Fibroblast of skin of abdomen (primary cell): Measurements from ENCODE around the gene BPIFA2. TPM values are rescaled to one million over a fixed set of nuclear protein-coding genes. Genes with fewer than 3 reads are reported as not detected.
"Not testable (repeated sequence)": the region's sequence is repeated elsewhere in the genome, so short reads cannot be mapped to it uniquely, and the experiment has no call there.

Source experiments
- DNase-seq: peaks from one replicate; pipeline ENCODE4 v3.0.0-alpha.2; 2013
- polyA plus RNA-seq, 2 experiments: library from polyadenylated mRNA; unstranded; fragments of 120-200 nt; gene quantifications; one replicate each; pipeline ENCODE4 v1.2.1, GENCODE V29; 2013; ENCODE audit not compliant: insufficient read length in 2 of 2

Gene BPIFA2
- not detected for polyA plus RNA-seq (2013, experiment 1 of 2; ENCODE audit: insufficient read length)
- not detected for polyA plus RNA-seq (2013, experiment 2 of 2; ENCODE audit: insufficient read length)

DNA sequence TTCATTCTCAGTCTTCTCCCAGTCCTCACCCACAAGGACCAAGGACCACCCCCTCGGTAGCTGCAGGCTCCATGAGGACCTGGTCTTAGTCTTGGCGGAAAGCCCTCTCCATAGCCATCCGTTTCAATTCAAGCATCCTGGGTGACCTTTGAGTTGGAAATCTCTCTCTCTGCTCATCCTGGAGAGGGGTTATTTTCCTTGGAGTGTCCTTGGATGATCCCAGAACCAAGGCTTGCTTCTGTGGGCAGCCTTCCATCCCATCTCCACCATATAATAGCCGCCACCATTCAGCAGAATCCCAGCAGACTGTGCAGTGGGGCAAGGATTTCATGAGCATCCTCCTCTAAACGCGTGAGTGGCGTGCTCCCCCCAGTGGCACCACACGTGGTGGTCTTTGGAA is at the start of gene BPIFA2:
BPIFA2 (plus strand) TSS at position 301 of the 400 bp plus-strand sequence. CDS start 987 bp downstream, outside the sequence.
- no peak for DNase-seq

- DNase-seq: no peak
Observed at GRCh38 chr20:33119725-33120720, 47.9 kb upstream of the BPIFA2 start.

- DNase-seq: no peak
Observed at GRCh38 chr20:33120934-33121333, 47.0 kb upstream of the BPIFA2 start.

DNA sequence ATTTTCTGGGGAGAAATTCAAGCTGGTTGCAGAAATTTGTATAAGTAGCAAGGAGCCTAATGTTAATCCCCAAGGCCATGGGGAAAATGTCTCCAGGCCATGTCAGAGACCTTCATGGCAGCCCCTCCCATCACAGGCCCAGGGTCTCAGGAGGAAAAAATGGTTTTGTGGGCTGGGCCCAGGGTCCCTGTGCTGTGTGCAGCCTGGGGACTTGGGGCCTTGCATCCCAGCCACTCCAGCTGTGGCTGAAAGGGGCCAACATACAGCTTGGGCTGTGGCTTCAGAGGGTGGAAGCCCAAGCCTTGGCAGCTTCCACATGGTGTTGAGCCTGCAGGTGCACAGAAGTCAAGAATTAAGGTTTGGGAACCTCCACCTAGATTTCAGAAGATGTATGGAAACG is 45.7 kb upstream of the BPIFA2 start:
- not testable (repeated sequence) for DNase-seq

- no peak for DNase-seq
Observed at GRCh38 chr20:33124261-33124660, 43.7 kb upstream of the BPIFA2 start.

- no peak for DNase-seq
Observed at GRCh38 chr20:33124994-33125393, 43.0 kb upstream of the BPIFA2 start.

GRCh38 chr20:33125983-33126382 is 42.0 kb upstream of the BPIFA2 start:
- no peak for DNase-seq

DNA sequence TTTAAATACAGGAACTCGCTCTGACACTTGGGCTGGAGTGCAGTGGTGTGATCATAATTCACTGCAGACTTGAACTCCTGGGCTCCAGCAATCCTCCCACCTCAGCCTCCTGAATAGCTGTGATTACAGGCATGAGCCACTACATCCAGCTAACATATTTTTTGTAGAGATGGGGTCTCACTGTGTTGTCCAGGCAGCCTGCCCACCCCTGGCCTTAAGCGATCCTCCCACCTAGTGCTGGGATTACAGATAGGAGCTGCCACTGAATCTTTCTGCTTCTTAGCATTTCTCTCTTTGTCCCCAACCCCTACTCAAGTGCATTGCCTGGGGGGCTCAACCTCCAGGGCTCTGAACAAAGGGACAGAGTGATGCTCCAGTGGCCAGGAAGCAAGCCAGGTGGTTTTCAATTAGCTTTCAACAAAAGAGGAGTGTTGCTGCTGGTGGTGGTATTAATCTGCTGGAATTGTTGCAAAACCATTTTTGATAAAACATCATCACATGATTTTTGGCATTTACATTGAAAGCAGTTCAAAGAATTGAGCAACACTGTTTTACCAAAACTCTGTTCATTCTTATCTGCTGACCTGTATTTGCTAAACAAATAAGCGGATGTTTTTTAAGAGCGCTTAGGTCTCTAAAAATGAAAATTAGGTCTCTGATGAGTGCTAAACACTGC is 40.4 kb upstream of the BPIFA2 start:
- no peak for DNase-seq

DNA sequence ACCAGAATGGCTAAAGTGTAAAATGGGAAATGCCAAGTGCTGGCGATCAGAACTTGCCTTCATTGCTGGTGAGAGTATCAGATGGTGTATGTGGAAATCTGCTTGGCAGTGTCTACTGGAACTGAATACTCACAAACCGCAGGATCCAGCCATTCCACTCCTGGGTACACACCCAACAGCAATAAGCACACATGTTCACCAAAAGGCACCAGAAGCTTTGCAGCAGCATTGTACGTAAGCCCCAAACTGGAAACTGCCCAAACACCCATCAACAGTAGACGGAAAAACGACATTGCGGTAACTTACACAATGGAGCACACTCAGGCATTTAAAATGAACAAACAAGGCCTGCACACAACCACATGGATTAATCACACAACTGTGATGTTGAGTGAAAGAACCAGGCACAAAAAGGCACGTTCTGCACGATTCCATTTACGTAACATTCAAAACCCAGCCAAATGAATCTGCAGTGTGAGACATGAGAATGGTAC is 37.3 kb upstream of the BPIFA2 start:
- DNase-seq: peak; percentile 85

- no peak for DNase-seq
Observed at GRCh38 chr20:33131949-33132473, 35.9 kb upstream of the BPIFA2 start.

GRCh38 chr20:33132513-33133372 is 35.2 kb upstream of the BPIFA2 start:
- DNase-seq: peak; percentile 16

DNA sequence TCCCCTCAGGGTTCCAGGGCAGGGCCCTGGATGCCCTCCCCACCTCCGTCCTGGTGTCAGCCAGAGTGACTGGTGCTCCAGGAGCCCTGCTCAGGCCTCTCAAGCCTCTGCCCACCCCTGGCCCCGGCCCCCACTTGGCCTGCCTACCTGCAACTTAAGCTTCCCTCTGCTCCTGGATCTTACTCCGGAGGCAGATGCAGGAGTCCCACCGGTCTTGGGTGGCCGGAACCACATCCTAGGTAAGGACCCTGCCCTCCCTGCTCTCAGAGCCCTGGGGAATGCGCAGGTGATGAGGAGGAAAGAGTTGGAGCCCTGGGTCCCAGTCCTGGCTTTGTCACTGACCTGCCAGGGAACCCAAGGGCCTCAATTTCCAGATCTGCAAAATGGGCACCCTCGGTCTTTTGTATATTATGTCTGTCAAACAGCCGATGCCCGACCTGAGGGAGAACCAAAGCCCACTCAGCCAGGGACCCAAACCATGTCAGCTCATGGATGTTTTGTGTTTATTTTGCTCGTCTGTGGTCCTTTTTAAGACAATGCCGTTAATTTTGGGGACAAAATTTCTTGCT is 34.5 kb upstream of the BPIFA2 start:
- no peak for DNase-seq

DNA sequence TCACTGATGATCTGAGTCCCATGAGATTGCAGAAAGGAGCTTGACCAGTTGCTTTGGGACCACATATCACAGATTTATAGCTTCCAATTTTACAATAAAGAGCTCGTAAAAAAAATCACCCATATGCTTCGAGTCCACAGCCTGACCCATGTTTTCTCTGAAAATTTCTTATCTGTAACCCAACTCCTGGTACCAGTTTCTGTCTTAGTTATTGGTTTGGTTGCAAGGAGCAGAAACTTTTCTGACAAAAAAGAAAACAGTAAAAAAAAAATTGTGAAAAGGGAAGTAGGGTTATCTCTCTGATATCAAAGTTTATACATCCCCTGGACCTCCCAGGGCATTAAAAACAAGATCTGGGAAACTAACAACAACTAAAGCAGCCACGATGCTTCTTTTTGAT is 30.8 kb upstream of the BPIFA2 start:
- DNase-seq: no peak

GRCh38 chr20:33139467-33139866 is 28.5 kb upstream of the BPIFA2 start:
- no peak for DNase-seq

- no peak for DNase-seq
Observed at GRCh38 chr20:33145521-33145920, 22.4 kb upstream of the BPIFA2 start.

- DNase-seq: no peak
Observed at GRCh38 chr20:33147299-33147698, 20.7 kb upstream of the BPIFA2 start.

DNA sequence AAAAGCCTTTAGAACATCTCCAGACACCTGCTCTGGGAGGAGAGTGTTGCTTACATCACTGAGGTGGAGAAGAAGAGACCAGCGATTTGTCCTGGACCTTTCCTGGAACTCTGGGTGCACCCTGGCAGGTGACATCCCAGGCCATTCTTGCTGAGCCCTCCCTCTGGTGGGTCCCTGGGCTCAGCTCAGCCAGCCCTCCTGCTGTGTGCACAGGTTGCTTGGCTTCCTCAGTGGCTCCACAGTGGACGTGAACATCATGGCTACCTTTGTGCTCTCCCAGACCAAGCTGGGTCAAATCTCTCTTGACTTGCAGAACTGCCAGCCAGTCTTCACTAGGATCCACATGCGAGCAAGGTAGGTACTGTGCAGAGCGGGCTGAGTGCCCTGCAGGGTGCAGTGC is 19.9 kb upstream of the BPIFA2 start:
- DNase-seq: no peak

- no peak for DNase-seq
Observed at GRCh38 chr20:33154252-33154651, 13.7 kb upstream of the BPIFA2 start.

DNA sequence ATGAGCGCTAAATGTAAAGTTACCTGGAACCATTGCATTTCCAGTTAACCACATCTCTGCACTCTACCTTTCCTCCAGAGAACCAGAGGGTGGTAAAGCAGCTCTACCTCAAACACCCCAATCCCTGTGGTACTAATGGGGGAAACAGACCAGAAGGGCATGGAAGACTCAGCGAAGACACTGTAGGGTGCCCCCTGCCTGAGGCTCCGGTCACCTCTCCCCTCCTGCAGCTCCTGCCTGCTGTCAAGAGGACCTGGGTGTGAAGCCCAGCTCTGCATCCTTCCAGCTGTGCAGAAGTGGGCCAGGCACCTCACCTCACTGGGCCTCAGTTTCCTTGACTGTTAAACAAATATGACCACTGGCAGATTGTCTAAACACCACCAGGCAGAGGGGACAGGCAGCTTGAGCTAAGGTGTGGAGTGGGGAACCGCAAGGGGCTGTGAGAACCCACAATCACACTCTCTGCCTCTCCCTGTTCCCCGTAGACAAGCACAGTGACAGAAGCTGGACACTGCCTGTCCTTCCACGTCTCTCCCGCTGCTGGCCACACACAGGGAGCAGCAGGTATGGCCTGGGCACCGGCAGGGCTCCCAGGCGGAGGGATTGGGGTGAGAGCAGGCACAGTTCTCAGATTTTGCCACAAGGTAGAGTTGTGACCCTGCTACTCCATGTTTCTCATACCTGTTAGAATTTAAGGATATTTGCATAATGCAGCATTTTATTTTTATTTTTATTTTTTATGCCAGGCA is 9.1 kb upstream of the BPIFA2 start:
- no peak for DNase-seq

DNA sequence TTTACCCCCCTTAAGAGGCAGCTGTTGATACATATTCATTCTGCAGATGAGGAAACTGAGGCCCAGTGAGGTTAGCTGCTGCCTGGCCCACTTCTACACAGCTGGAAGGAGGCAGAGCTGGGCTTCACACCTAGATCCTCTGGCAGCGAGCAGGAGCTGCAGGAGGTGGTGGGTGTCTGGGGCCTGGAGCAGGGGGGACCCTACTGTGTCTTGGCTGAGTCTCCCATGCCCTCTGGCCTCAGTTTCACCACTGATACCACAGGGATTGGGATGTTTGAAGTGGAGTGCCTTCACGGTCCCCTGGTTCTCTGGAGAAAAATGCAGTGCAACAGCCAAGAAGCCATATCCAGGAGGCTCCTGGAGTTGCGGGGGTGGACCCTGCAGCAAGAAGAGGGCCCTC is 8.2 kb upstream of the BPIFA2 start:
- no peak for DNase-seq

- no peak for DNase-seq
Observed at GRCh38 chr20:33160681-33161080, 7.3 kb upstream of the BPIFA2 start.
